Thoracic aorta (tissue), 2 donors: ENCODE measurements around the gene UTP18. TPM values are rescaled to one million over a fixed set of nuclear protein-coding genes. Genes with fewer than 3 reads are reported as not detected.

Experiments
- ATAC-seq: fragments of 150-250 bp; one replicate; pipeline ENCODE4 v1.8.0; 2017; ENCODE audit warnings: low read depth; ENCODE audit not compliant: insufficient number of reproducible peaks, low FRiP score
- DNase-seq: peaks from one replicate; pipeline ENCODE4 v3.0.0-alpha.2; 2020; ENCODE audit warnings: low spot score
- H3K27ac ChIP-seq, 2 donors: fragments of 200-600 bp; sonication (generic); 1 replicate in 1 of 2; 2 replicates in 1 of 2; pipeline ENCODE4 v1.5.1; 2016; ENCODE audit warnings: mild to moderate bottlenecking in 2 of 2, moderate library complexity in 2 of 2
- H3K27me3 ChIP-seq: fragments of 200-600 bp; sonication (generic); replicated peaks from 2 replicates; pipeline ENCODE4 v1.6.0; 2016; ENCODE audit warnings: mild to moderate bottlenecking; ENCODE audit not compliant: insufficient read depth
- H3K36me3 ChIP-seq: fragments of 200-600 bp; sonication (generic); one replicate; pipeline ENCODE4 v1.5.1; 2016
- H3K4me1 ChIP-seq, 2 donors: fragments of 200-600 bp; sonication (generic); 1 replicate in 1 of 2; 2 replicates in 1 of 2; pipeline versions ENCODE4 v1.5.1 to v1.6.0; 2016; ENCODE audit warnings: low read depth in 2 of 2, mild to moderate bottlenecking in 1 of 2; ENCODE audit not compliant: control insufficient read depth in 1 of 2
- H3K4me3 ChIP-seq: fragments of 200-600 bp; sonication (generic); 2 replicates; pipeline ENCODE4 v1.5.1; 2016; ENCODE audit warnings: mild to moderate bottlenecking
- H3K9me3 ChIP-seq: fragments of 200-600 bp; sonication (generic); 2 replicates; pipeline ENCODE4 v1.5.1; 2016
- total RNA-seq, 2 donors: library from RNA; depleted of rRNA; stranded (reverse); fragments of >200 nt; gene quantifications; one replicate each; pipeline versions ENCODE4 v1.1.0 to v1.2.3, GENCODE V29; 2016
- TF ChIP-seq, protein P1 (sequence below): fragments of 200-600 bp; sonication (generic); IDR thresholded peaks from one replicate; pipeline ENCODE4 v1.5.1; 2019; ENCODE audit warnings: antibody characterized with exemption

UTP18 gene
- total RNA-seq, 2 donors from 2014 or later, result 14.5 to 27.4 TPM

GRCh38 chr17:51238255-51238887 lies 22.0 kb upstream of the UTP18 start:
- no peak for ATAC-seq
- DNase-seq, result no peak
- no peaks in the 10 kb centered on the region for H3K36me3 ChIP-seq
- TF ChIP-seq, protein P1, sequence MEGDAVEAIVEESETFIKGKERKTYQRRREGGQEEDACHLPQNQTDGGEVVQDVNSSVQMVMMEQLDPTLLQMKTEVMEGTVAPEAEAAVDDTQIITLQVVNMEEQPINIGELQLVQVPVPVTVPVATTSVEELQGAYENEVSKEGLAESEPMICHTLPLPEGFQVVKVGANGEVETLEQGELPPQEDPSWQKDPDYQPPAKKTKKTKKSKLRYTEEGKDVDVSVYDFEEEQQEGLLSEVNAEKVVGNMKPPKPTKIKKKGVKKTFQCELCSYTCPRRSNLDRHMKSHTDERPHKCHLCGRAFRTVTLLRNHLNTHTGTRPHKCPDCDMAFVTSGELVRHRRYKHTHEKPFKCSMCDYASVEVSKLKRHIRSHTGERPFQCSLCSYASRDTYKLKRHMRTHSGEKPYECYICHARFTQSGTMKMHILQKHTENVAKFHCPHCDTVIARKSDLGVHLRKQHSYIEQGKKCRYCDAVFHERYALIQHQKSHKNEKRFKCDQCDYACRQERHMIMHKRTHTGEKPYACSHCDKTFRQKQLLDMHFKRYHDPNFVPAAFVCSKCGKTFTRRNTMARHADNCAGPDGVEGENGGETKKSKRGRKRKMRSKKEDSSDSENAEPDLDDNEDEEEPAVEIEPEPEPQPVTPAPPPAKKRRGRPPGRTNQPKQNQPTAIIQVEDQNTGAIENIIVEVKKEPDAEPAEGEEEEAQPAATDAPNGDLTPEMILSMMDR, result no peak
- no peak overlapping the region for H3K27ac ChIP-seq
- no peaks in the 10 kb centered on the region for H3K9me3 ChIP-seq
- no peaks in the 10 kb centered on the region for H3K4me1 ChIP-seq
- no peak overlapping the region for H3K4me3 ChIP-seq
- no peaks in the 10 kb centered on the region for H3K27me3 ChIP-seq

GRCh38 chr17:51240275-51240674 lies 20.1 kb upstream of the UTP18 start:
- TF ChIP-seq, protein P1, result no peak
- H3K27me3 ChIP-seq, result no peaks in the 10 kb centered on the region
- peaks cover 0 to 5% of the 10 kb centered on the region in 2 donors for H3K4me1 ChIP-seq
- no peak overlapping the region for H3K27ac ChIP-seq
- no peaks in the 10 kb centered on the region for H3K9me3 ChIP-seq
- ATAC-seq (no peak), DNase-seq (no peak)
- H3K4me3 ChIP-seq, result no peak overlapping the region
- no peaks in the 10 kb centered on the region for H3K36me3 ChIP-seq

GRCh38 chr17:51244041-51244440 lies 16.3 kb upstream of the UTP18 start:
- no peak for DNase-seq
- Histone ChIP-seq H3K9me3 (no peaks in the 10 kb centered on the region), H3K27me3 (no peaks in the 10 kb centered on the region), H3K4me3 (no peak overlapping the region), H3K36me3 (no peaks in the 10 kb centered on the region), H3K4me1 (peaks cover 0 to 5% of the 10 kb centered on the region in 2 donors), H3K27ac (no peak overlapping the region)
- ATAC-seq, result no peak
- TF ChIP-seq, protein P1, result no peak

DNA sequence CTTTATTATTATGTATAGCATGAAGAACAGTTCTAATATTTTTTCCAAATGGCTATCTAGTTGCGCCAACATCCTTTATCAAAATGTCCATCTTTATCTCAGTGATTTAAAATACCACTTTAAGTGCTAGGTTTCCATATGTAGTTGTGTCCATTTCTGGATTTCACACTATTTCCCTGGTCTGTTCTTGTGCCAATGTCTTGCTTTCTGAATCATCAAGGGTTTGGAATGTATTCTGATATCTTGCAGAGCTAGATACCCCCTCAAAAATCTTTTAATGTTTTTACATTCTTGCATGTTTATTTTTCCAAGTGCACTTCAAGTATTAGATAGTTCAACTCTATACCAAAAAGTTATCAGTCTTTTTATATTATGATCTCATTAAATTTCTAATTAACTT lies 14.8 kb upstream of the UTP18 start:
- TF ChIP-seq, protein P1, result no peak
- Histone ChIP-seq H3K27me3 (no peaks in the 10 kb centered on the region), H3K9me3 (no peaks in the 10 kb centered on the region), H3K27ac (no peak overlapping the region), H3K36me3 (no peaks in the 10 kb centered on the region), H3K4me1 (peaks cover 0 to 5% of the 10 kb centered on the region in 2 donors), H3K4me3 (no peak overlapping the region)
- ATAC-seq (no peak), DNase-seq (no peak)

DNA sequence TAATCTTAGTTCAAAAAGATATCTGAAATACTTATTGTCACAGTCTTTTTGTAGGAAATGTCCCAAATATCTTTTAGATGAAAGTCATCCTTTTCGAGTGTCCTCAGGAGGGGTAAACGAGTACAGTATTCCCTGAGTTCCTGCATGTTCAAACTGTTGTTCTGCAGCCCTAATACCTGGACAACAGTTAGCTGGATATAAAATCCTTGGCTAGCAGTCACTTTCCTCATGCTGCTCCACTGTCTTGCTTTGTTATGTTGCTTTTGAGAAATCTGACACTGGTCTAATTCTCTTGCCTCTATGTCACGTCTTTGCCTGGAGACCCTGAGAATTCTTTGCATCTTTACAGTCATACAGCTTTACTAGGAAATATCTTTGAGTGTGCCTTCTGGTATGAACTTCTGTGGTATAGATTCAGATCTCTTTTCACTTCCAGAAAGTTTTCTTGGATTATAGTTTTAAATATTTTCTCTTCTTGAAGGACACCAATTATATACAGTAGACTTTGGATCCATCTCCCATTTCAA lies 10.0 kb upstream of the UTP18 start:
- no peaks in the 10 kb centered on the region for H3K9me3 ChIP-seq
- H3K4me1 ChIP-seq, result no peaks in the 10 kb centered on the region
- DNase-seq (no peak), ATAC-seq (no peak)
- H3K36me3 ChIP-seq, result no peaks in the 10 kb centered on the region
- H3K4me3 ChIP-seq, result no peak overlapping the region
- TF ChIP-seq, protein P1, result no peak
- H3K27me3 ChIP-seq, result no peaks in the 10 kb centered on the region
- no peak overlapping the region for H3K27ac ChIP-seq
